Ishikawa (cell line): ENCODE results near the gene DDX43.

Experiments
- CEBPB ChIP-seq: IDR thresholded peaks from 2 replicates; pipeline ENCODE4 v1.6.1; 2012
- CREB1 ChIP-seq: IDR thresholded peaks from 2 replicates; pipeline ENCODE4 v1.6.1; 2012; ENCODE audit warnings: low read depth
- EGR1 ChIP-seq: IDR thresholded peaks from 2 replicates; pipeline ENCODE4 v1.6.1; 2012
- EP300 ChIP-seq: IDR thresholded peaks from 2 replicates; pipeline ENCODE4 v1.6.1; 2012; ENCODE audit warnings: borderline replicate concordance
- FOXM1 ChIP-seq: IDR thresholded peaks from 2 replicates; pipeline ENCODE4 v1.6.1; 2012; ENCODE audit warnings: low read depth, borderline replicate concordance
- MAX ChIP-seq: IDR thresholded peaks from 2 replicates; pipeline ENCODE4 v1.6.1; 2012
- NFIC ChIP-seq: IDR thresholded peaks from 2 replicates; pipeline ENCODE4 v1.6.1; 2012
- RAD21 ChIP-seq: IDR thresholded peaks from 2 replicates; pipeline ENCODE4 v1.6.1; 2012; ENCODE audit warnings: low read depth
- REST ChIP-seq: IDR thresholded peaks from 2 replicates; pipeline ENCODE4 v1.6.1; 2012; ENCODE audit warnings: low read depth, mild to moderate bottlenecking
- TAF1 ChIP-seq: IDR thresholded peaks from 2 replicates; pipeline ENCODE4 v1.6.1; 2012; ENCODE audit warnings: low read depth, mild to moderate bottlenecking
- TCF12 ChIP-seq: IDR thresholded peaks from 2 replicates; pipeline ENCODE4 v1.6.1; 2012; ENCODE audit warnings: low read depth
- TEAD4 ChIP-seq: IDR thresholded peaks from 2 replicates; pipeline ENCODE4 v1.6.1; 2012
- USF1 ChIP-seq: IDR thresholded peaks from 2 replicates; pipeline ENCODE4 v1.6.1; 2012
- YY1 ChIP-seq: IDR thresholded peaks from 2 replicates; pipeline ENCODE4 v1.6.1; 2012; ENCODE audit warnings: low read depth
- ZBTB7A ChIP-seq: IDR thresholded peaks from 2 replicates; pipeline ENCODE4 v1.6.1; 2012; ENCODE audit warnings: low read depth

Gene DDX43

GRCh38 chr6:73435236-73435635, 40.6 kb downstream of the DDX43 start:
- TF ChIP-seq ZBTB7A (no peak), FOXM1 (no peak), CEBPB (no peak), REST (no peak), EGR1 (no peak), RAD21 (no peak), MAX (no peak), TEAD4 (no peak), USF1 (no peak), TCF12 (no peak), EP300 (no peak)

- TF ChIP-seq TCF12 (no peak), RAD21 (no peak), YY1 (no peak), MAX (no peak), EGR1 (no peak), CREB1 (no peak), FOXM1 (no peak), TEAD4 (no peak), TAF1 (no peak), ZBTB7A (no peak), NFIC (no peak), CEBPB (no peak), USF1 (no peak), REST (no peak), EP300 (no peak)
Measured at GRCh38 chr6:73443555-73443954, 48.9 kb downstream of the DDX43 start.

- no peak for TF ChIP-seq CREB1
- no peak for TF ChIP-seq FOXM1
- TF ChIP-seq MAX: no peak
- no peak for TF ChIP-seq RAD21
- TF ChIP-seq TCF12: no peak
- TF ChIP-seq REST: no peak
- no peak for TF ChIP-seq CEBPB
- no peak for TF ChIP-seq ZBTB7A
- no peak for TF ChIP-seq EGR1
- TF ChIP-seq USF1: no peak
- no peak for TF ChIP-seq YY1
- TF ChIP-seq NFIC: no peak
- TF ChIP-seq EP300: no peak
Measured at GRCh38 chr6:73451223-73452106, 56.8 kb downstream of the DDX43 start.
